Measurements from ENCODE around the gene GPBAR1. TPM values are rescaled to one million over a fixed set of nuclear protein-coding genes. Genes with fewer than 3 reads are reported as not detected.

GPBAR1 gene
- total RNA-seq, 1 donor from 2014 or later = under 0.01 TPM

GRCh38 chr2:218218268-218219185 is 42.3 kb upstream of the GPBAR1 start:
- TF ChIP-seq CTCF (IDR thresholded peaks at IDR 0.05; ENCODE audit: insufficient read depth, low read length, severe bottlenecking) = no peak
- DNase-seq (ENCODE audit: low read depth) = peak; percentile 97
- FAIRE-seq = no peak
- peak overlapping the region; percentile 95 for H3K4me3 ChIP-seq (ENCODE audit: low read depth, low read length)
- peaks cover 2% of the 10 kb centered on the region for H3K36me3 ChIP-seq (ENCODE audit: control insufficient read depth, insufficient read depth, low read length)
- no peaks in the 10 kb centered on the region for H3K27me3 ChIP-seq (ENCODE audit: control insufficient read depth, insufficient read depth, low read length)

- peak overlapping the region; percentile 95 for H3K4me3 ChIP-seq (ENCODE audit: low read depth, low read length)
- peaks cover 2% of the 10 kb centered on the region for H3K36me3 ChIP-seq (ENCODE audit: control insufficient read depth, insufficient read depth, low read length)
- no peak for DNase-seq (ENCODE audit: low read depth)
- H3K27me3 ChIP-seq (ENCODE audit: control insufficient read depth, insufficient read depth, low read length) = no peaks in the 10 kb centered on the region
- no peak for TF ChIP-seq CTCF (IDR thresholded peaks at IDR 0.05; ENCODE audit: insufficient read depth, low read length, severe bottlenecking)
- FAIRE-seq = no peak
Measured at GRCh38 chr2:218219934-218220333, 40.9 kb upstream of the GPBAR1 start.

- Histone ChIP-seq H3K36me3 (ENCODE audit: control insufficient read depth, insufficient read depth, low read length) (peaks cover 4% of the 10 kb centered on the region), H3K4me3 (ENCODE audit: low read depth, low read length) (no peak overlapping the region), H3K27me3 (ENCODE audit: control insufficient read depth, insufficient read depth, low read length) (no peaks in the 10 kb centered on the region)
- FAIRE-seq = no peak
- TF ChIP-seq CTCF (IDR thresholded peaks at IDR 0.05; ENCODE audit: insufficient read depth, low read length, severe bottlenecking) = no peak
- DNase-seq (ENCODE audit: low read depth) = no peak
Measured at GRCh38 chr2:218221000-218221399, 39.8 kb upstream of the GPBAR1 start.

GRCh38 chr2:218223046-218223445 is 37.8 kb upstream of the GPBAR1 start:
- H3K36me3 ChIP-seq (ENCODE audit: control insufficient read depth, insufficient read depth, low read length) = peaks cover 7% of the 10 kb centered on the region
- no peak for FAIRE-seq
- TF ChIP-seq CTCF (IDR thresholded peaks at IDR 0.05; ENCODE audit: insufficient read depth, low read length, severe bottlenecking) = no peak
- H3K4me3 ChIP-seq (ENCODE audit: low read depth, low read length) = no peak overlapping the region
- no peaks in the 10 kb centered on the region for H3K27me3 ChIP-seq (ENCODE audit: control insufficient read depth, insufficient read depth, low read length)
- DNase-seq (ENCODE audit: low read depth) = peak; percentile 65

- TF ChIP-seq CTCF (IDR thresholded peaks at IDR 0.05; ENCODE audit: insufficient read depth, low read length, severe bottlenecking) = no peak
- Histone ChIP-seq H3K27me3 (ENCODE audit: control insufficient read depth, insufficient read depth, low read length) (no peaks in the 10 kb centered on the region), H3K4me3 (ENCODE audit: low read depth, low read length) (no peak overlapping the region), H3K36me3 (ENCODE audit: control insufficient read depth, insufficient read depth, low read length) (peaks cover 9% of the 10 kb centered on the region)
- FAIRE-seq (no peak), DNase-seq (ENCODE audit: low read depth) (no peak)
Measured at GRCh38 chr2:218224186-218224585, 36.6 kb upstream of the GPBAR1 start.
